SU-DHL-6 (cell line): ENCODE results near the gene SLC41A3.

Experiments used
- H2AFZ ChIP-seq: fragments of 200-600 bp; sonication (generic); 2 replicates; pipeline ENCODE4 v1.6.1; 2014; ENCODE audit warnings: low read depth, mild to moderate bottlenecking, moderate library complexity, mixed read lengths, antibody characterized with exemption, low read length; ENCODE audit not compliant: severe bottlenecking
- H3F3A ChIP-seq: fragments of 200-600 bp; shearing (Covaris generic); 2 replicates; pipeline ENCODE4 v1.6.0; 2016; ENCODE audit warnings: antibody characterized with exemption, mild to moderate bottlenecking; ENCODE audit not compliant: insufficient read depth
- H3K27ac ChIP-seq: fragments of 200-600 bp; sonication (generic); 2 replicates; pipeline ENCODE4 v1.5.1; 2016; ENCODE audit warnings: low read depth, mild to moderate bottlenecking, low read length, moderate library complexity, mixed read lengths
- H3K27me3 ChIP-seq: fragments of 200-600 bp; sonication (generic), shearing (Covaris generic); 2 replicates; pipeline ENCODE4 v1.6.0; 2014; ENCODE audit warnings: mild to moderate bottlenecking, low read length
- H3K36me3 ChIP-seq: fragments of 200-600 bp; sonication (generic); 2 replicates; pipeline ENCODE4 v1.6.1; 2014; ENCODE audit warnings: mild to moderate bottlenecking, low read length, mixed read lengths
- H3K4me2 ChIP-seq: fragments of 300-600, 200-600 bp; shearing (Covaris generic), sonication (generic); 2 replicates; pipeline ENCODE4 v1.6.0; 2014; ENCODE audit warnings: low read length, low read depth, mild to moderate bottlenecking; ENCODE audit not compliant: poor library complexity, severe bottlenecking
- H3K4me3 ChIP-seq: fragments of 200-600 bp; sonication (generic); 2 replicates; pipeline ENCODE4 v1.5.1; 2014; ENCODE audit warnings: antibody characterized with exemption, low read length, mild to moderate bottlenecking, mixed read lengths; ENCODE audit not compliant: insufficient read depth, poor library complexity, severe bottlenecking
- H3K79me2 ChIP-seq: fragments of 200-600 bp; sonication (generic); 2 replicates; pipeline ENCODE4 v1.6.1; 2014; ENCODE audit warnings: mild to moderate bottlenecking, low read length, moderate library complexity; ENCODE audit not compliant: insufficient read depth
- H3K9ac ChIP-seq: fragments of 200-600 bp; sonication (generic); 2 replicates; pipeline ENCODE4 v1.7.0; 2014; ENCODE audit warnings: mild to moderate bottlenecking, low read length
- H3K9me2 ChIP-seq: fragments of 200-600 bp; sonication (generic); replicated peaks from 2 replicates; pipeline ENCODE4 v1.6.1; 2014; ENCODE audit warnings: low read length; ENCODE audit not compliant: insufficient read depth
- H3K9me3 ChIP-seq: fragments of 200-600 bp; sonication (generic); 2 replicates; pipeline ENCODE4 v1.6.1; 2014; ENCODE audit warnings: low read length, mixed read lengths; ENCODE audit not compliant: insufficient read depth
- H4K20me1 ChIP-seq: fragments of 200-600 bp; sonication (generic); 2 replicates; pipeline ENCODE4 v1.6.1; 2014; ENCODE audit warnings: low read depth, mild to moderate bottlenecking, antibody characterized with exemption, low read length, moderate library complexity, mixed read lengths
- EZH2phosphoT487 ChIP-seq: fragments of 200-600 bp; sonication (generic), shearing (Covaris generic); conservative IDR thresholded peaks from 2 replicates; pipeline ENCODE4 v1.6.1; 2018; ENCODE audit warnings: mild to moderate bottlenecking, antibody characterized with exemption, low read length, moderate library complexity, mixed read lengths
- TF ChIP-seq, protein P1 (sequence below): fragments of 200-600 bp; sonication (generic); IDR thresholded peaks from one replicate; pipeline ENCODE4 v1.5.1; 2017; ENCODE audit warnings: antibody characterized with exemption, mild to moderate bottlenecking, low read length, moderate library complexity; ENCODE audit not compliant: insufficient read depth, poor library complexity, severe bottlenecking

Gene SLC41A3

DNA sequence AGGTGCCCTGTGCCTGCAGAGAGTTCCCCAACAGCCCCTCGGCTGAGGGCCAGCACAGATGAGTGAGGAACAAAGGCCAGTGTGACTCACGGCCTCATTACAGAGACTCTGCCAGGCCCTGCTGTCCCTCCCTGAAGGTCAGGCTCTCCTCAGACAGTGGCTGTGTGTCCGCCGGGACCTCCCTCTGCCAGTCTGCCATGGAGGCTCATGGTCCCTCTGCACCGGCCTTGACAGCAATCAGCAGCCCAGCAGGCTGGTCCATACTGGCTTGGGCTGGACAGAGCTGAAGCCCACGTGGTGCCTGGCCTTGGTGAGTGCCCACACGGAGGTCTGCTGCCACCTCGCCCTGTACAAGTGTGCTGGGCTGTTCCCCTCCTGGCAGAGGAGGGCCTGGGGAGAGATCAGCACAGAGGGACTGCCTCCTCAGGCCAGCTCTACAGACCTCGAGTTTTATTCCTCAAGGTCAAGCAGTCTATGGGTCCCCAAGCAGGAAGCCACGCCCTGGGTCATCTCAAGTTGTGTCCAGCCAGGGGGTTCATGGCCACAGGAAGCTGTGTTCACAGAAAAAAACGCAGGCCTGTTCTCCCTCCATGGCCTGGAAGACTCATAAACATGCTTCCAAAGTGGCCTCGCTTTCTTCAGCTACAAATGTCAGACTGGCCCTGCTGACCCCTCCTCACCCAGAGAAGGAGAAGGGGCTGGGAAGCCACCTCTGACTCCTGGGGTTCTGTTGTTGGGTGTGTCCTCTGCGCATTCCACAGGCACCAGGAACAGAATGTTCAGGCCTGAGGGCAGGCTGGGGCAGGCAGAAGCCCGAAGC is 27.0 kb downstream of the SLC41A3 start:
- Histone ChIP-seq H3K27ac (no peak overlapping the region), H3F3A (no peaks in the 10 kb centered on the region), H3K79me2 (no peaks in the 10 kb centered on the region), H4K20me1 (no peaks in the 10 kb centered on the region), H3K27me3 (no peaks in the 10 kb centered on the region), H3K9me2 (no peaks in the 10 kb centered on the region), H3K4me2 (no peak overlapping the region), H3K9me3 (no peaks in the 10 kb centered on the region), H3K9ac (no peak overlapping the region), H3K36me3 (no peaks in the 10 kb centered on the region), H3K4me3 (no peak overlapping the region), H2AFZ (no peak overlapping the region)
- TF ChIP-seq EZH2phosphoT487, result no peak
- TF ChIP-seq, protein P1, sequence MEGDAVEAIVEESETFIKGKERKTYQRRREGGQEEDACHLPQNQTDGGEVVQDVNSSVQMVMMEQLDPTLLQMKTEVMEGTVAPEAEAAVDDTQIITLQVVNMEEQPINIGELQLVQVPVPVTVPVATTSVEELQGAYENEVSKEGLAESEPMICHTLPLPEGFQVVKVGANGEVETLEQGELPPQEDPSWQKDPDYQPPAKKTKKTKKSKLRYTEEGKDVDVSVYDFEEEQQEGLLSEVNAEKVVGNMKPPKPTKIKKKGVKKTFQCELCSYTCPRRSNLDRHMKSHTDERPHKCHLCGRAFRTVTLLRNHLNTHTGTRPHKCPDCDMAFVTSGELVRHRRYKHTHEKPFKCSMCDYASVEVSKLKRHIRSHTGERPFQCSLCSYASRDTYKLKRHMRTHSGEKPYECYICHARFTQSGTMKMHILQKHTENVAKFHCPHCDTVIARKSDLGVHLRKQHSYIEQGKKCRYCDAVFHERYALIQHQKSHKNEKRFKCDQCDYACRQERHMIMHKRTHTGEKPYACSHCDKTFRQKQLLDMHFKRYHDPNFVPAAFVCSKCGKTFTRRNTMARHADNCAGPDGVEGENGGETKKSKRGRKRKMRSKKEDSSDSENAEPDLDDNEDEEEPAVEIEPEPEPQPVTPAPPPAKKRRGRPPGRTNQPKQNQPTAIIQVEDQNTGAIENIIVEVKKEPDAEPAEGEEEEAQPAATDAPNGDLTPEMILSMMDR, result no peak

DNA sequence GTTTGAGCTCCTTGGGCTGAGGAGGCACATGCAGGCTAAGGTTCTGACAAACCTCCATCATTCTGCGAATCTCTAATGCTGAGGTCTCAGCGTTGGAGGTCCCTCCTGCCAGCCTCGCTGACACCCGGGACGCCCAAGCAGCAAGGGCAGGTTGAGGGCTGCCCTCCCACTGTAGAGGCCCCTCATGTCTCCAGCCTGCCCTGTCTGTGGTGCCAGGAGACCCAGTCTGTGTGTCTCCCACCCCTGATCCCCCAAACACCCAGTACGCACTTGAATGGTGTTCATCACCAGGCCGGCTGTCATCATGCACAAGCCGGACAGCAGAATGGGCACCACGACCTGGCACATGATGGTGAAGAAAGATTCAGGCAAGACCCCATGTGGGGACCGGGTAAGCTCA is 27.8 kb downstream of the SLC41A3 start:
- Histone ChIP-seq H3K4me2 (no peak overlapping the region), H3K27ac (no peak overlapping the region), H4K20me1 (no peaks in the 10 kb centered on the region), H3K79me2 (no peaks in the 10 kb centered on the region), H2AFZ (no peak overlapping the region), H3K9me3 (no peaks in the 10 kb centered on the region), H3K9ac (no peak overlapping the region), H3F3A (no peaks in the 10 kb centered on the region), H3K36me3 (no peaks in the 10 kb centered on the region), H3K27me3 (no peaks in the 10 kb centered on the region), H3K9me2 (no peaks in the 10 kb centered on the region), H3K4me3 (no peak overlapping the region)
- TF ChIP-seq, protein P1, result no peak
- TF ChIP-seq EZH2phosphoT487, result no peak

DNA sequence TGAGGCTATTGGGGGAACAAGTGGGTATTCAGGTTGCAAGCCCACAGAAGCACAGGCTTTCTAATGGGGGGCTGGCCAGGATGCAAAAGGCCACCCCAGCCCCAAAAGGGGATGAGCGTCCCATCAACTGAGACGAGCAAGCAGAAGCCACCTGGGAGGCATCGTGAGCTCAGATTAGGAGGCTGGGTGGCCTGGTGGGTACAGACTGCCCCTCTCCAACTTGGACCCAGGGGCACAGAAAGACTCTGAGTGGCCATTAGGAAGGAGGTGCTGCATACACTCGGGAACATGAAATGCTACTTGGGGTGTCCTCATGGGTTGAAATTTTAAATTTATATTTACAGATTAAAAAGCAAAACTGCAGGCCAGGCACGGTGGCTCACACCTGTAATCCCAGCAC is 29.1 kb downstream of the SLC41A3 start:
- Histone ChIP-seq H3K9ac (no peak overlapping the region), H3K9me2 (no peaks in the 10 kb centered on the region), H3K79me2 (no peaks in the 10 kb centered on the region), H3K4me3 (no peak overlapping the region), H3K9me3 (no peaks in the 10 kb centered on the region), H3F3A (no peaks in the 10 kb centered on the region), H3K27ac (no peak overlapping the region), H2AFZ (no peak overlapping the region), H3K27me3 (no peaks in the 10 kb centered on the region), H3K36me3 (no peaks in the 10 kb centered on the region), H3K4me2 (no peak overlapping the region), H4K20me1 (no peaks in the 10 kb centered on the region)
- TF ChIP-seq EZH2phosphoT487, result no peak
- TF ChIP-seq, protein P1, result no peak
